ENCODE measurements around the gene LDLRAD3.

Gene LDLRAD3

GRCh38 chr11:36213393-36213840 lies 269.6 kb downstream of the LDLRAD3 start:
- no peak for DNase-seq (ENCODE audit: low spot score)

GRCh38 chr11:36214480-36214879 lies 270.6 kb downstream of the LDLRAD3 start:
- no peak for DNase-seq (ENCODE audit: low spot score)

DNA sequence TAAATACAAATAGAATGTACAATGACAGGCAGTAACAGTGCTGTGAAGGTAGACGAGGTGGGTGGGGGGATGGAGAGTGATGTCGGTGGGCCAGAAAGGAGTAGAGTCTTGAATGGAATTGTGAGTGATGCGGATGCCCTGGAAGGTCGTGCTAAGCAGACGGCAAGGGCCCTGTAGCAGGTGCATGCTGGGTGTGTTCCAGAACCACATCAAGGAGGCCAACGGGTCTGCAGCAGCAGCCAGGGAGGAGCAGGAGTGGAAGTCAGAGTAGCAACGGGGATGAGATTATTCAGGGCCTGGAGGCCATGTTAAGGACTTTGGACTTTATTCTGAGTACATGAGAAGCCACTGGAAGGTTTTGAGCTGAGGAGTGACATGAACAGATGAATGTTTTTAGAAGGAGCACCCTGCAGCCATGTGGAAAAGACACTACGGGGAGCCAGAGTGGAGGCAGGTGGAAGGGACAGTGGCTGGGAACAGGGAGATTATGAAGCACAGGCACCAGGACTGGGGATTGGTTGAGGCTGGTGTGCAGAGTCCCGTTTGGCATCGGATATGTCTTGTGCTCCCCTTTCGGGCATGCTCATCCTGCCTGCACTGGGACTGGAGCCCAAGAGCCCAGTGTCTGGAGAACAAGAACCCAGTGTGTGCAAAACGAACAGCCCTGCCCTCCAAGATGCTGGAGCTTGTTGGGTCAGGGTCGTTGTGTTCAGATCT lies 271.3 kb downstream of the LDLRAD3 start:
- DNase-seq (ENCODE audit: low spot score), result no peak

- DNase-seq (ENCODE audit: low spot score), result no peak
Measured at GRCh38 chr11:36215693-36216060, 271.8 kb downstream of the LDLRAD3 start.

DNA sequence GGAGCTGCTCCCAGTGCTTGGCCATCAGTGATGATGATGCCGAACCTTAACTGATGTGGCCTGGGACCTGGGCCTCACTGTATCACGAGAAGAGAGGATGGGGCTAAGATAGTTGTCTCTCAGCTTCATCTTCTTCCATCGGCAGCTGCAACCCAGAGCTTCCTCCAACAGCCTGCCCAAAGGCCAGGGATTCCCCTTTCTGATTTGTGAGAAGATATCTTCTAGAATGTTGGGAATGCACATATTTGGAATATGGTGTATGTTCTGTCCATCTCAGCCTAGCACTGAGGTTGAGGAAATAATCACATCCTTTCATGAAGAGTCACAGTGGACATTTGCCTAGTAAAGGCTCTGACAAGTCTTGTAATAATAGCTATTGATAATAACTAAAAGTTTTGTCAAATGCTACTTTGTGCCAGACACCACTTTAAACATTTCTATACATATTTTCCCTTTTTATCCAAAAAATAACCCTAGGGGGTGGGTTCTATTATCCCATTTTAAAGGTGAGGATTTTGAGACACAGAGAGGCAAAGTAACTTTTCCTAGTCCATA lies 272.3 kb downstream of the LDLRAD3 start:
- DNase-seq (ENCODE audit: low spot score), result no peak

- DNase-seq (ENCODE audit: low spot score), result no peak
Measured at GRCh38 chr11:36218283-36218921, 274.5 kb downstream of the LDLRAD3 start.

DNA sequence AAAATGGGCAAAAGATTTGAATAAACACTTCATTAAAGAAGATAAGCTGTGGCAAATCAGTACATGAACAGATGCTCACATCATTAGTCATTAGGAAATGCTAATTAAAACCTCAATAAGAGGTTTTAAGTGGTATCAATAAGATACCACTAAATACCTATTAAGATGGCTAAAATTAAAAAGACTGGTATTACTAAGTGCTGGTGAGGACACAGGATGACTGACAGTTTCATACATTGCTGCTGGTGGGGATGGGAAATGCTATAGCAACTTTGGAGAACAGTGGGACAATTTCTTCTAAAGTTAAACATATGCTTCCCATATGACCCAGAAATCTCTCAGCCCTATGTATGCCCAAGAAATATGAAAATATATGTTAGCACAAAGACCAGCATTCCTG lies 276.1 kb downstream of the LDLRAD3 start:
- DNase-seq (ENCODE audit: low spot score), result no peak

DNA sequence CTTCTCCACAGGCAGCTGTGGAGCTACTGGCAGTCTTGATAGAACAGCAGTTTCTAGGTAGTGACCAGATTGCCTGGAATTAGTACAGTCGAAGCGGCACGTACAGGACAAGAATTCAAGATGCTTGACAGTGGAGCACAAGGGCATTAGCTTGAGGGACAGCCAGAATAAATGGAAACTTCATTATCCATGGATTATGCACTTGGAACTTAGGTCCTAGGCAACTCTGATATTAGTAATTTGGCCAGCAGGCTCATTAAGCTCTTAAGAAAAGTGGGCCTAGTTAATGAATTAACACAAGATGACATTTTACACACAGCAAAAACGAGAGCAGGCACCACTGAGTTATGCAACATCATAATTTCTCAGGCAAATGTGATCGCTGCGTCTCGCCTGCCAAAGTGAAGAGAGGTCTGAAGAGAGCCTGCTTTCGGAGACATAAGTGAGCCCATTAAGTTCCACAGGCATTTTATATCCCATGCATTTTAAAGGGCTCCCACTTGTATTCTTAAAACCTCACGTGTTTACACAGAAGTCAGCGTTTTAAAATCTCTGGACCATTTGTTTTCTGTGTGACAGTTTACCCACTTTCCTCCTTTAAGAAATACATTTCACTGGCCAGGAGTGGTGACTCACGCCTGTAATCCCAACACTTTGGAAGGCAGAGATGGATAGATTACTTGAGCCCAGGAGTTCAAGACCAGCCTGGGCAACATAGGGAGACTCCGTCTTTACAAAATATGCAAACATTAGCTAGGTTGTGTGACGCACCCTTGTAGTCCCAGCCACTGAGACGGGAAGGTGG lies 279.2 kb downstream of the LDLRAD3 start:
- no peak for DNase-seq (ENCODE audit: low spot score)

DNA sequence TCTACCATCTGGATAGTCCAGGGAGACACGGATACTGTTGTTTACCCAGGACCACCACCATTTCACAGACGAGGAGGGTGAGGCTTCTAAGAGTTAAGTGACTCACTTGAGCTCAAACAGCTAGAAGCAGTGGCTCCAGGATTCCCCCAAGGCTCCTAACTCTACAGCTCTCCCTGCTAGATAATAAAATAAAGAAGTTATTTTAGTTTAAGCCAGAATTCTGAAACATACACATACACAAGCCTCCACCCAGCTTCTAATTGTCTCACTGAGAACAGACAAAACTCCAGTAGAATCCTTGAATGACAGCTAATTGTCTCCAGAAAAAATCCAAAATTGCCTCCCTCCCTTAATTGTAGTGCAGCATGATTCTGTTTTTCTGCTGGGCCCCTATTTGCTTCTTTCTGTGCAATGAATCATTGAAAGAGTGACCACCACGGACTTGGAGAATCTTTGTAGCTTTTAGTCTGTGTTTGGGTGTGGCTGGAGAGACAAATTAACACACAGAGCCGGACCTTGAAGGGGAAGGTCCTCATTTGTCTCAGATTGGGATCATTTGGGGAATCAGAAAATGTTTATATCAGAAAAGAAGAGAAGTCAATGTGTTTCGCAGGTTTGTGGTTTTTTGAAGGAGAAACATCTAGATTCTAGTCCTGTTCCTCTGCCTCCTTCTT lies 280.5 kb downstream of the LDLRAD3 start:
- no peak for DNase-seq (ENCODE audit: low spot score)

- no peak for DNase-seq (ENCODE audit: low spot score)
Measured at GRCh38 chr11:36227044-36227443, 283.2 kb downstream of the LDLRAD3 start.

DNA sequence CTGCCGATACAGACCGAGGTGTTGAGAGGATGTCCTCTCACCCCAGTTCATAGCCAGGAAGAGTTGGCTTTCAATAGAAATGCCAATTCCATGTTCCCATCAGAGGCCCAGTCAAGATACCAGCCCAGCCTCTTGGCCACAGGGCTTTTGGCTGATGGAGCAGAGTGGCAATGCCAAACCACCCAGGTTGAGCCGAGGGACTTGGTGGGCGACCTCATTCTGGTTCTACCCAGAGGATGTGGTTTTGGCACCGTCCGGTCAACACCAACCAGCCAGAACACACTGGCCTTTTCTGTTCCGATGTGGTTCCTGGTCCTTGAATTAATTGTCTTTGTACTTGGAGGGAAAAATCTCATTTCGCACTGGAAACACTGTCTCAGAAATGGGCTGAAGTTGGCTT lies 284.8 kb downstream of the LDLRAD3 start:
- DNase-seq (ENCODE audit: low spot score), result no peak

GRCh38 chr11:36229091-36229705 lies 285.3 kb downstream of the LDLRAD3 start:
- no peak for DNase-seq (ENCODE audit: low spot score)

DNA sequence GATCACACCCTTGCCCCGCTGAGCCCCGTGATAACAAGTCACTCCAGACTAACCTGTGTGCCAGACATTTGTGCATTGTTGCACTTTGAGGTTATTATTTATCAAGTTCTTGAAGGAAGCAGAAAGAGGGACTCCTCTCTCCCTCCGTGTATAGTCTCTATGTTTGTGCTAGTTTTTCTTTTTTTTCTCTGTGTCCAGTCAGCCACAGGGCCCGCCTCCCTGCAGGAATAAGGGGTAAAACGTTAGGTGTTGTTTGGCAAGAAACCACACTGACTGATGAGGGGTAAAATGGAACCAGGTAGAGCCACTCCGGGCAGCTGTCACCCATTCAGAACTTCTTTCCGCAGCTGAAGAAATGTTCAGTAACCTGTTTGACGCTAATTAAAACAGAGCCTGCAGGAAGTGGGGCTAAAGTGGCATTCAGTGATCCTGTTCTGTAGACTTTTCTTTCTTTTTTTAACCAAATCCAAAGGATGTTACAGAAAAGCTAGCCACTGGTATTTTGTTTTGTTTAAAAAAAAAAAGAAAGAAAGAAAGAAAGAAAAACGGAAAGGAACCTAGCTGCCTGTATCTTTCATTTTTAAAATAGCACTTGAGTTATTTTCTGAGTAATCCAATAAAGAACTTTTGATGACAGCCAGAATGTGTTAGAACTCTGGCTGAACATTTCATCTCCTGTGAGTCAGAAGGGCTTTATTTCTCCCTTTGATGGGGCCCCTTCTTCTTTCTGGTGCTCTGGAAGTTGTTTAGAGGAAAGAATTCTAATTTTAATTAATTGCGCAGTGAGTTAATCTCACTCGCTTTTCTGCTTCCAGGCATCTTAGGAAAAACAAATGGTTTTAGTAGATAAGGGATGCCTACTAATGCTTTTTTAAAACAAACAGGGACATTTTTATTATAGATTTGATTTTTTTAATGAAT lies 287.2 kb downstream of the LDLRAD3 start:
- DNase-seq (ENCODE audit: low spot score), result peak; percentile 67

- DNase-seq (ENCODE audit: low spot score), result no peak
Measured at GRCh38 chr11:36233204-36233603, 289.3 kb downstream of the LDLRAD3 start.

DNA sequence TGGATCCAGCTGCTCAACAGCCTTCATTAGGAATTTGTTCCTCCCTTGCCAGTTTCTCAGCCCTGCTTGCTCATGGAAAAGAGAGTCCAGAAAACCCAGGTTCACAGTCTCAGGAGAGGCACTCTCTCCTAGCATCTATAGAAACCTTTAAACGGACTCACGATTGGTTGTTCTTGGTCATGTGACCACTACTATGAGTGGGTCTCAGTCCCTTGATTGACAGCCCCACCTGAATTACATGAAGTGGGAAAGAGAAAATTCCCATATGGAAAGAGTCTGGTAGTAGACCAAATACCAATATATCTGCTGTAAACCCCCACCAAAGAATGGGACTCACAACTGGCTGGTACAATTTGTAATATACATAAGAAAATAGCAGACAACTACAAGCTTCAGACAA lies 291.0 kb downstream of the LDLRAD3 start:
- no peak for DNase-seq (ENCODE audit: low spot score)

- no peak for DNase-seq (ENCODE audit: low spot score)
Measured at GRCh38 chr11:36235750-36236149, 291.9 kb downstream of the LDLRAD3 start.

DNA sequence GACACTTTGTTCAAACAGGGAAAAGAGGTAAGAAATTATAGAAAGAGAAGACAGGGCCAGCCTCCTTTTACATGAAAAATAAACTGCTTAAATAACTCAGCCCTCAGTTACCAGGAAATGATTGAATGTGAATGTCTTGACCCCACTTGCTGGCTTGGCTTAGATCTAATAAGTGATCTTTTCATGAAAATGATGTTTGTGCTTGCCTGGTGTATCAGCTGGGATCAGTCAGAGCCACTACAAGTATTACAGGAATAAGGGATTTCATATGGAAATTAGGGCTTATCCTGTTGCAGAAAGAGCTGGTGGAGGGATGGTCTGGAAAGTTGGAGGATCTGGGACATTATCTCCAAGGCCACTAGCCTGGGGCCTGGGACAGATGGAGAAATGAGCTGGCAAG lies 293.5 kb downstream of the LDLRAD3 start:
- DNase-seq (ENCODE audit: low spot score), result no peak

- no peak for DNase-seq (ENCODE audit: low spot score)
Measured at GRCh38 chr11:36238036-36238631, 294.3 kb downstream of the LDLRAD3 start.

DNA sequence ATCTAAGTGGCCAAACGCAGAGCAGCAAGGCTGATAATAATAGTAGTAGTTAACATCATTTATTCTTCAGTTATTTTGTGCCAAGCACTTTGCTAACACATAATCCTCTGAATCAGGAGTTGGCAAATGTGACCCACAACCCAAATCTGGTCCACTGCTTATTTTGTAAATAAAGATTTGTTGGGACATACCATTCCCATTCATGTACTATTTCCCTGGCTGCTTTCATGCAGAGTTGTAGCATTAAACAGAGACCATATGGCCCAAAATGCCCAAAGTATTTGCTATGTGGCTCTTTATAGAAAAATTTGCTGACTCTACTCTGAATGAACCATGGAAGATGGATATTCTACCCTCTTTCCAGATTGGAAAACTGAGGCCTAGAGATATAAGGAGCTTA lies 295.0 kb downstream of the LDLRAD3 start:
- DNase-seq (ENCODE audit: low spot score), result no peak

- DNase-seq (ENCODE audit: low spot score), result no peak
Measured at GRCh38 chr11:36239636-36240035, 295.8 kb downstream of the LDLRAD3 start.
